HG02943 (cell line): Measurements from ENCODE around the gene CELF4.

ENCODE experiments used
- ATAC-seq: cut with Tn5 transposase; IDR thresholded peaks from one replicate; pipeline ENCODE4 v1.9.1; 2021; ENCODE audit warnings: mild to moderate bottlenecking, low read depth, moderate library complexity; ENCODE audit not compliant: unreplicated experiment

The CELF4 gene

GRCh38 chr18:37304012-37304680, 261.5 kb downstream of the CELF4 start:
- ATAC-seq, result no peak

- no peak for ATAC-seq
Measured at GRCh38 chr18:37303009-37303408, 262.6 kb downstream of the CELF4 start.

GRCh38 chr18:37302519-37302918, 263.1 kb downstream of the CELF4 start:
- ATAC-seq, result no peak

- ATAC-seq, result no peak
Measured at GRCh38 chr18:37299471-37300304, 265.9 kb downstream of the CELF4 start.

GRCh38 chr18:37298816-37299215, 266.8 kb downstream of the CELF4 start:
- ATAC-seq, result no peak

- no peak for ATAC-seq
Measured at GRCh38 chr18:37297106-37297505, 268.5 kb downstream of the CELF4 start.

- ATAC-seq, result no peak
Measured at GRCh38 chr18:37294951-37295350, 270.6 kb downstream of the CELF4 start.

- ATAC-seq, result no peak
Measured at GRCh38 chr18:37293359-37293758, 272.2 kb downstream of the CELF4 start.

GRCh38 chr18:37289423-37289822, 276.2 kb downstream of the CELF4 start:
- ATAC-seq, result no peak

GRCh38 chr18:37287601-37288000, 278.0 kb downstream of the CELF4 start:
- no peak for ATAC-seq

- no peak for ATAC-seq
Measured at GRCh38 chr18:37286801-37287200, 278.8 kb downstream of the CELF4 start.

GRCh38 chr18:37285825-37286224, 279.8 kb downstream of the CELF4 start:
- no peak for ATAC-seq

GRCh38 chr18:37284260-37284659, 281.3 kb downstream of the CELF4 start:
- ATAC-seq, result no peak

GRCh38 chr18:37282386-37283037, 283.1 kb downstream of the CELF4 start:
- ATAC-seq, result no peak

GRCh38 chr18:37280701-37281393, 284.8 kb downstream of the CELF4 start:
- no peak for ATAC-seq

- no peak for ATAC-seq
Measured at GRCh38 chr18:37277804-37278203, 287.8 kb downstream of the CELF4 start.

- no peak for ATAC-seq
Measured at GRCh38 chr18:37276111-37276890, 289.3 kb downstream of the CELF4 start.

- no peak for ATAC-seq
Measured at GRCh38 chr18:37275237-37275741, 290.3 kb downstream of the CELF4 start.

- ATAC-seq, result no peak
Measured at GRCh38 chr18:37274309-37275236, 291.0 kb downstream of the CELF4 start.
